Measurements from ENCODE around the gene MBOAT7. TPM values are rescaled to one million over a fixed set of nuclear protein-coding genes. Genes with fewer than 3 reads are reported as not detected.

Gene MBOAT7
- polyA plus RNA-seq, 2 of the 4 experiments (the other 2 are of a cell fraction): 42.1 to 142 TPM

DNA sequence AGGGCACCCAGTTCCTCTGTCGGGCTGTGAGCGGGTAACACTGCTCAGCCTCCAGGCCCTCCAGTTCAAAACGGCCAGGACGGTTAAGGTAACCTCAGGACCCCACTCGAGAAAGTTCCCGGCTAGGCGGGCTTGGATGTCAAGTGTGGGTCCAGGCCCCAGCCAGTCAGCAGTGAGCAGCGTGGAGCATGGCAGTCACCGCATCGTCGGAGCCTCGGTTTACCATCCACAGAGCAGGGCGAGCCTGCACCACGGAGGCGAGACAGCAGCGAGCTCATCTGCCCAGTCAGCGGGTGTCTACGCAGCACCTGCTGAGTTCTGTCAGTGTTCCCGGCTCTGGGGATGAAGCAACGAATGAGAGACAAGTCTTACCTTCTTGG lies 59.8 kb downstream of the MBOAT7 start:
- CTCF ChIA-PET: no interaction called here
- 94% methylated on average over 19 of the region's 20 CpGs for WGBS (ENCODE audit: missing lambda C conversion rate)
- Histone ChIP-seq H3K9me3 (no peaks in the 10 kb centered on the region), H3K4me2 (no peak overlapping the region), H3K27ac (no peak overlapping the region), H3K4me3 (no peak overlapping the region), H3K4me1 (no peaks in the 10 kb centered on the region)
- no peak for TF ChIP-seq FOSL2 (IDR thresholded peaks at IDR 0.05)
- TF ChIP-seq FOSL2 (CRISPR knock-in tag; IDR thresholded peaks at IDR 0.05): no peak
- no peak for TF ChIP-seq ELK1 (IDR thresholded peaks at IDR 0.05; ENCODE audit: low read depth, low read length)
- TF ChIP-seq, protein P1, sequence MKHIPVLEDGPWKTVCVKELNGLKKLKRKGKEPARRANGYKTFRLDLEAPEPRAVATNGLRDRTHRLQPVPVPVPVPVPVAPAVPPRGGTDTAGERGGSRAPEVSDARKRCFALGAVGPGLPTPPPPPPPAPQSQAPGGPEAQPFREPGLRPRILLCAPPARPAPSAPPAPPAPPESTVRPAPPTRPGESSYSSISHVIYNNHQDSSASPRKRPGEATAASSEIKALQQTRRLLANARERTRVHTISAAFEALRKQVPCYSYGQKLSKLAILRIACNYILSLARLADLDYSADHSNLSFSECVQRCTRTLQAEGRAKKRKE (CRISPR knock-in tag; IDR thresholded peaks at IDR 0.05; ENCODE audit: low read depth): no peak
- no peak for TF ChIP-seq ZFP36 (IDR thresholded peaks at IDR 0.05; ENCODE audit: borderline replicate concordance, partially characterized antibody)
- TF ChIP-seq CHD2 (IDR thresholded peaks at IDR 0.05; ENCODE audit: low read length, partially characterized antibody): no peak
- no peak for TF ChIP-seq RFX5 (IDR thresholded peaks at IDR 0.05)
- no peak for TF ChIP-seq CBX2 (IDR thresholded peaks at IDR 0.05; ENCODE audit: borderline replicate concordance, low read depth)
- TF ChIP-seq PHF8 (IDR thresholded peaks at IDR 0.05; ENCODE audit: borderline replicate concordance, low read depth): no peak
- TF ChIP-seq JUNB (IDR thresholded peaks at IDR 0.05): no peak
- no peak for TF ChIP-seq RNF2 (IDR thresholded peaks at IDR 0.05; ENCODE audit: borderline replicate concordance, low read depth)
- TF ChIP-seq FOXS1 (CRISPR knock-in tag; IDR thresholded peaks at IDR 0.05): no peak
- TF ChIP-seq ZNF302 (CRISPR knock-in tag; IDR thresholded peaks at IDR 0.05): no peak
- TF ChIP-seq NR3C1 (IDR thresholded peaks at IDR 0.05): no peak
- ATAC-seq (no peak), DNase-seq (ENCODE audit: low read depth in 1 of 2, low spot score in 1 of 2) (no peak), FAIRE-seq (no peak)
- POLR2A ChIA-PET: interaction anchor here (1.0 kb wide), 1 partner anchor 14 kb away, joined by 4 read pairs; the partner anchor contains the start of genes PRPF31 and TFPT

- no peak; a peak in 1 of 6 replicates for ATAC-seq
- POLR2A ChIA-PET: interaction anchor here (1.0 to 1.3 kb wide), 2 partner anchors 8 to 14 kb away, joined by 4 to 5 read pairs; partner anchors contain the start of genes CNOT3, PRPF31 and TFPT
- no peaks in the 10 kb centered on the region for H3K9me3 ChIP-seq
- FAIRE-seq: no peak
- WGBS (ENCODE audit: missing lambda C conversion rate): 97% methylated on average over 37 of the region's 41 CpGs
- H3K27ac ChIP-seq: no peak overlapping the region
- no peak for TF ChIP-seq HOXB5 (CRISPR knock-in tag; IDR thresholded peaks at IDR 0.05)
- H3K4me3 ChIP-seq: no peak overlapping the region
- no peak overlapping the region for H3K4me2 ChIP-seq
- DNase-seq (ENCODE audit: low read depth in 1 of 2, low spot score in 1 of 2): no peak
- no peaks in the 10 kb centered on the region for H3K4me1 ChIP-seq
- CTCF ChIA-PET: no interaction called here
These were observed 60.4 kb downstream of the MBOAT7 start for GRCh38 chr19:54128796-54129616.

DNA sequence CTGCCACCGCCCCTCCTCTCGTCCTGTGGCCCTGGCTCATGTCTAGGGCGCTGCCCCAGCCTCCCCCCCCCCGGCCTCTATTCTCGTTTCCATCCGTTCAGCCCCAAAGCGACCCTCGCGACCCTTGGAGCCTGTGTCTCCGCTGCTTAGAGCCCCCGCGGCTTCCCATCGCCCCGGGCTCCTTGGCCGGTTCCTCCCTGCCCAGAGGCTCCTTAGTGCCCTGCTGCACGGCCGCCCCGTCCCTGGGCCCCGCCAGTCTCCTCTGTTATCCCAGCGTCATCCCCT lies 61.0 kb downstream of the MBOAT7 start:
- WGBS (ENCODE audit: missing lambda C conversion rate): 91% methylated on average over 19 of the region's 20 CpGs

More for the DNA sequence above, 61.0 kb downstream of the MBOAT7 start:
- no peak for FAIRE-seq
- Histone ChIP-seq H3K9me3 (no peaks in the 10 kb centered on the region), H3K4me3 (no peak overlapping the region), H3K27ac (no peak overlapping the region), H3K4me1 (no peaks in the 10 kb centered on the region), H3K4me2 (no peak overlapping the region)
- no peak for DNase-seq (ENCODE audit: low read depth in 1 of 2, low spot score in 1 of 2)
- CTCF ChIA-PET: no interaction called here
- TF ChIP-seq RAD21 (conservative IDR thresholded peaks at IDR 0.05 in 1 of 2, IDR thresholded peaks at IDR 0.05 in 1 of 2) (no peak), ZC3H11A (IDR thresholded peaks at IDR 0.05) (no peak), KDM1A (IDR thresholded peaks at IDR 0.05; ENCODE audit: low read depth) (no peak)
- no peak for ATAC-seq
- POLR2A ChIA-PET: interaction anchor here (1.3 kb wide), 1 partner anchor 9 kb away, joined by 5 read pairs; the partner anchor contains the start of gene CNOT3

All from A549 (cell line).